M059J (cell line): ENCODE data around the gene PHACTR1. TPM values are rescaled to one million over a fixed set of nuclear protein-coding genes. Genes with fewer than 3 reads are reported as not detected.
"Not testable (repeated sequence)": the region's sequence is repeated elsewhere in the genome, so short reads cannot be mapped to it uniquely, and the experiment has no call there.

Experiments used
- DNase-seq: peaks from one replicate; pipeline ENCODE4 v3.0.0-alpha.2; 2012; ENCODE audit warnings: low read depth
- total RNA-seq: library from RNA; depleted of rRNA; stranded (reverse); fragments of >200 nt; shearing (Covaris generic); gene quantifications from 2 replicates; pipeline ENCODE4 v1.2.3, GENCODE V29; 2014

The PHACTR1 gene
- total RNA-seq, 1 experiment from 2014 or later = 1.2 TPM

GRCh38 chr6:12898603-12899002, 182.0 kb downstream of the PHACTR1 start:
- no peak for DNase-seq

DNA sequence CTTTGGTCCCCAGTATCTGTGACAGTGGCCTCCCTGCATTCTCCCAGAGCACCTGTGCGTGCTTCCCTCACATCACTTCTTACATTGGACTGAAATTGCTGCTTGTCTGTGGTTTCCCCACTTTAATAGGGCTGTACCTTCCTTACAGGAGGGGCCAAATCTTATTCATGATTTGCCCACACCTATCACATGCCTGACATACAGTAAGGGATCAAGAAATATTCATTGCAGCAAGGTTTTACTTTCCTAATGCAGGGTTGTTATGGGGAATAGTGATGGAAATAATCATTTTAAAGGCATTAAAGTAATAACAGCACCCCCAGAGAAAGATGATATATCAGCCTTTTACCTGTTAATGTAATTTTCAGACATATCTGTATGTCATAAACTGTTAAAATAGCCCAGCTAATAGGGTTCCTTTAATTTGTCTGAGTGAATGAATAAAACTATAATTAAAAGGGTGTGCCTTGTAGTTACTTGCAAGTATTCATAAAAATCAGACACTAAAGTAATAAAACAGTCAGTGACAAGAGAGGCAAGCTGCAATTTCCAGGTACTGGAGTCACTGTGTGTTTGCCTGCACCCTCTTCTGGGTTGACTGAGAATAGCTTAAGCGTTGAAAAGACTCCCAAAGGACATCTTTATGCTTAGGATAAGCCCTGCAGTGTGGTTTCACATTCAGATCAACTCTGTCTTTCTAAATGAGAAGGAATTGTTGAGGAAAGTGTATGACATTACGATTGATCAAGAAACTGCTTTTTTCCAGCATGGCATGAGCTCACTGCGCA, 182.7 kb downstream of the PHACTR1 start:
- no peak for DNase-seq

GRCh38 chr6:12903246-12903645, 186.7 kb downstream of the PHACTR1 start:
- DNase-seq = no peak

DNA sequence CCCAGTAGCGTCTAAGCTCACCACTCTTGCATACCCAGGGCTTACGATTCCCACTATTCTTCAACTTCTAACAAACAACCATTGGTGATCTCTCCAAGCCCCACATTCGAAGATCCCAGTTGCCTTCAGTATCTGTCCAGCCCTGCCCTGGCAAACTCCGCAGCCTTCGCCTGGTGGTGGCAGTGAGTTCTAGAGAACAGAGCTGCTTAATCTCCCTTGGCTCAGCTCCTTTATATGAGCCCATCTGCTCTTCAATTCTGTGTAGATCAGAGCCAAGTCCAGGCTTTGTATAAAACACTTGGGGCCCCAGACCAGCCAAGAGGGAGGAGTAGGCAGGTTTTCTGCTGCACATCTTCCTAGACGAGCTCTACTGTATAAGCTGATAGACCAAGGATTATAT, 193.3 kb downstream of the PHACTR1 start:
- DNase-seq = no peak

GRCh38 chr6:12911427-12911826, 194.9 kb downstream of the PHACTR1 start:
- DNase-seq = peak; percentile 40

DNA sequence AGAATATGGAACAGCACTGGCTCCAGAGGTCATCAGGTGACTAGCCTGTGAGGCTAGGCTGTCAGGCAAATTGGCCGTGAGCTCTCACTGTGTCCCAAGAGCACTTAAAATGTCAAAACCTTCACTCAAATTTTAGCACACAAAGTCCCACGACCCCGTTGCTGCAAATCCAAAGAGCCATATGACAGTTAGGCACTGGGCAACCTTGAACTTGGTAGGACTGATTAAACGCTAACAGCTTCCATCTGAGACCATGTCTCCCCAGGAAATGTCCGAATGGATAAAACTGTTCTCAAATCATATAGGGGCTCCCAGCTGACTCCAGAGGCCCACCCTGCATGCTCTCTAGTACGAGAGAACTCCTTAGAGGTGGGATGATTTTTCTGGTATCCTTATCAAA, 196.6 kb downstream of the PHACTR1 start:
- DNase-seq = no peak

DNA sequence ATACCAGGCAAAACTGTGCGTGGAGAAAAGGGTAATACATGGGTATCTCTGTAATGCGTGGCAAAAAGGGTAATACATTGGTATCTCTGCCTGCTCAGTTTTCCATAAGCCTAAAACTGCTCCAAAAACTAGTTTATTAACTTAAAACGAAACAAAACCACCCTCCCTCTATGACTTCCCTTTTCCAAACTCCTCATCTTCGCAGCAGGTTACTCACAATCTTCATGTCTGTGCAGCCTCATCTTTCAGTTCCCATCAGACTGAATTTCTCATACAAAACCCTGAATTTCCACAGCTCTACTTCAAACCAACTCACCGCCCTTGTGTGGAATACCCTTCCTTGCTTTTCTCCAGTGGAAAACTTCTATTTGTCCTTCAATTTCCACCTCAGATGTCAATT, 199.4 kb downstream of the PHACTR1 start:
- DNase-seq = no peak

GRCh38 chr6:12916420-12917136, 200.0 kb downstream of the PHACTR1 start:
- no peak for DNase-seq

DNA sequence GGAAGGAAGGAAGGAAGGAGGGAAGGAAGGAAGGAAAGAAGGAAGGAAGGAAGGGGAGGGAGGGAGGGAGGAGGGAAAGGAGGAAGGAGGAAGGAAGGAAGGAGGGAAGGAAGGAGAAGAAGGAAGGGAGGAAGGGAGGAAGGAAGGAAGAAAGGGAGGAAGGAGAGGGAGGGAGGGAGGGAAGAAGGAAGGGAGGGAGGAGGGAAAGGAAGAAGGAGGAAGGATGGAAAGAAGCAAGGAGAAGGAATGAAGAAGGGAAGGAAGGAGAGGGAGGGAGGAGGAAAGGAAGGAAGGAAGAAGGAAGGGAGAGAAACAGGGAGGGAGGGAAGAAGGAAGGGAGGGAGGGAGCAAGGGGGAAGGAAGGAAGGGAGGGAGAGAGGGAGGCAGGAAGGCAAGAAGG, 204.9 kb downstream of the PHACTR1 start:
- DNase-seq = no peak

DNA sequence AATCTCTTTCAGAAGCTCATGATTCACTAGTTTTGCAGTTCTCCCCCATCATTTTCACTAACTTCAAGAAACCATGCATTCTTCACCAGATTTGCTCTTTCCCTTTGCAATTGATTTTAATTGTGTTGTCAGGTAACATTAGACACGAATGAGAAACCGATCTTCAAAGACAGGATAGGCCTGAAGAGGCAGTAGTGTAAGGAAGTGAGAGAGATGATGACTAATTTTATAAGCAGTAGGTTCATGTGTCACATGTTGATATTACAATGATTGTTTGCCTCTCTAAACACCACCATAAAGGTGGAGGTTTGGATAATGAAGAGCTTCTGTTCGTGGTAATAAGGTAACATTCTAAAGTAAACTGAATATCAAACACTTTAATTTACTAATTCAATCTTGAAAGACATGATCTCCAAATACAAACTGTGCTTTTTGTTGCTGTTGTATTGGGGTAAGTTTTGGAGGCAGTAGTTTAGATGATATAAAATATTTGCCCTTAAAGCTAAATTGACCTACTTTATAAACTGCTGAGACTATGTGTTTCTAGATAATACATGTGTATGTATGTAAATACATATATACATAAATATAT, 207.2 kb downstream of the PHACTR1 start:
- peak; percentile 17 for DNase-seq

DNA sequence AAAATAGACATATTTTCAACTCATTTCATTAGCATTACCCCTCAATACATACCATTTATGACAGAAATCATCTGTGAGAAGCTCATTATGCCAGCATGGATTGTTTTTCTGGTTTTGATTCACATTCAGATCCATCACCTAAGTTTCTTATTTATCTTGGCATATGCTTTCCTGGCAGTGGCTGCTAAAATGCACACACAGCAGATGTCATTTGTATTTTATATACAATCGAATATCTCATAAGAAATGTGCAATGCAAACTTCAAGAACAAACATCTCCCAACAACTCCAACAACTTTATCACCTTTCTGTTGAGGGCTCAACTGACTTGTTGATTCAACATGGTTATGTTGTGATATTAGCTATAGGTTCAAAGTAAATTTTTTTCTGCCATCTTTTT, 208.3 kb downstream of the PHACTR1 start:
- DNase-seq = no peak

- DNase-seq = no peak
These were observed 211.2 kb downstream of the PHACTR1 start for GRCh38 chr6:12927746-12928145.

DNA sequence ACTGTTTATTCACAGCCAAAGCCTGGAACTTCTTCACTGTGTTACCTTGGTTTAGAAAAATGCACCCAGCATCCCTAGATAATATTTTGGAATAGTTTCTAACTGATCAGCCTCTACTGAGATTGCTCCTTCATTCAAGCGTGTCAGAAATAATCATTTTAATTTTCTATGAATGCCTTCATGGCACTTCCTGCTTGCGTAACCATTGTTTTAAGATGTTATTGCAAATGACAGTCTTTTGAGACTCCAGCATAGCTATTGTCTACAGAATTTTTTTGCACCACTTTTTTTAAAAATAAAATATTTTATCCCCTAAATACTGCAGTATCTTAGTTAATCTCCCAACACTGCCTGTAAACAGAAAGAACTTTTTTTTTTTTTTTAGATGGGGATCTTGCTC, 213.1 kb downstream of the PHACTR1 start:
- DNase-seq = no peak

DNA sequence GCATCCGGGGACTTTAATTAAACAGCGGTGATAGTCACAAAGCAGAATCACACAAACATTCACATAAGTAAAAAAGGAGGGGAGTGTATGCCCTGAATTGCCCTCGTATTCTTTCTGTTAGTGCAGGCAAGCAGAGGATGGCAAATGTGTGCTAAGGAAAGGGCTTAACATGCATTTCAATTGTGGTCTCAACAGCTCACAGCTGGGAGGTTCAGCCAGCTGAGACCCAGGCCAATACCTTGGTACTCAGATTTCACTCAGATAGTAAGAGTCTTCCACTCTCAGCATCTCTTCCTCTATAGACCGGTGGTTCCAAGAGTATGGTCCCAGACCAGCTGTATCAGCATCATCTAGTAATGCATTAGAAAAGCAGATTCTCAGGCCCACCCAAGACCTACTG, 215.1 kb downstream of the PHACTR1 start:
- DNase-seq = no peak

- DNase-seq = no peak
These were observed 219.1 kb downstream of the PHACTR1 start for GRCh38 chr6:12935637-12936036.

DNA sequence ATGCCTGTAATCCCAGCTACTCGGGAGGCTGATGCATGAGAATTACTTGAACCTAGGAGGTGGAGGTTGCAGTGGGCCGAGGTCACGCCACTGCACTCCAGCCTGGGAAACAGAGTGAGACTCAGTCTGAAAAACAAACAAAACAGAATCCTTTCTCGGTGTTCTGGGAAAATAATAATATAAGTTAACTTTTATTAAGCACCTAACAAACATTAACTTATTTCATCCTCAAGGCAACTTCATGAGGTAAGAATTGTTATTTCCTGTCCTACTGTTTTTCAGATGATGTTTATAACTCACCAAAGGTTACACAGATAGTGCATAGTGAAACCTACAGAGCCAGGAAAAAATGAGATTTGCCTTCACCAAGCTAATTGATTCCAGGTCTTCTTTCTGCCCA, 221.4 kb downstream of the PHACTR1 start:
- DNase-seq = no peak

DNA sequence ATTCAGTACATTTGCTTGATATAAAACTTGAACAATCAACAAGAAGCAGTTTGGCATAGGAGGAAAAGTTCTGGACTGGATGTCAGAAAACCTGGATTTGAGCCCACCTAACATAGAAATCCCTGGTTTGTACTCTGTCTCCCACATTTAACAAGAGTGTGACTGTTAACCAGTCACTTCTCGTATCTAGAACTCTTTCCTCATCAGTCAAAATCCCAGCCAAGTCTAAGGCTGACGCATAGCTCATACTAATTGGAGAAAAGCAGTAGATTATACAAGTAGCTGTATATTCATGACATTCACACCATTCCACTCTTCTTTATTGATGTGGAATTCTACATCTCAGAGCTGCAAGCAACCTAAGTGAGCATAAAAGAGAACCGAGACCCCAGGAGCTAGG, 222.7 kb downstream of the PHACTR1 start:
- no peak for DNase-seq

DNA sequence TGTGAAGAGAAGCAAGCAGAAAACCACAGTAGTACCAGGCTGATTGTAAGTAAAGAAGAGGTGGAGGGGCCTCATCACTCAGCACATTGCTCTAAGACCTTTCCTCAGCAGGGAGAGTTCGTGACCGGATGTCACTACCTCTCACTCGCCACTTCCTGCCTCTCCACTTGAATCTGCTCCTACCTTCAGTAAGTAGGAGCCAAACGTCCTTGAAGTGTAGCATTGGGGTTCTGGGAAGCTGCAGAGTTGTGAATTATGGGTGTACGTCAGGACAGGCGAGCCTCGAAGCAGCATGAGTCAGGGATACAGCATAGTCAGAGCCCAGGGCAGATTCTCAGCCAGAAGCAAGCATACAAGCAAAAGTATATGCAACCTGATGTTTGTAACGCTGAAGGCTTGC, 224.9 kb downstream of the PHACTR1 start:
- peak; percentile 55 for DNase-seq

GRCh38 chr6:12943549-12943948, 227.0 kb downstream of the PHACTR1 start:
- DNase-seq = no peak

DNA sequence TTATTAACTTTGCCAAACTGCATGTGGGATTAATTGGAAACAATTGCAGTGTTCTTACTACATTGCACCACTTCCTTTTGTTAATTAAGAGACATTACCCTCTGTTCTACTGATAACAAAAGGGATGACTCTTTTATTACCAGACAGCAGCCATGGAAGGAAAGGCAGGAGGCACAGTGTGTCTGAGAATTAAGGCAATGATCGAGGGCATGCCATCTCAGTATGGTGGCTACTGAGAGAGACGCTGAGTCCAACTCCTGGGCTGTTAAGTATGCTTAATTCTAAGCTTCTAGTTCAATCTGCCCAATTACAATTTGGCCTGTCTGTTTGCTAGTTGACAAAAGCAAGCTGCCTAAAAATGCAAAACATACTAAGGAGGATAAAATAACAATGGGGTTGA, 227.4 kb downstream of the PHACTR1 start:
- no peak for DNase-seq

DNA sequence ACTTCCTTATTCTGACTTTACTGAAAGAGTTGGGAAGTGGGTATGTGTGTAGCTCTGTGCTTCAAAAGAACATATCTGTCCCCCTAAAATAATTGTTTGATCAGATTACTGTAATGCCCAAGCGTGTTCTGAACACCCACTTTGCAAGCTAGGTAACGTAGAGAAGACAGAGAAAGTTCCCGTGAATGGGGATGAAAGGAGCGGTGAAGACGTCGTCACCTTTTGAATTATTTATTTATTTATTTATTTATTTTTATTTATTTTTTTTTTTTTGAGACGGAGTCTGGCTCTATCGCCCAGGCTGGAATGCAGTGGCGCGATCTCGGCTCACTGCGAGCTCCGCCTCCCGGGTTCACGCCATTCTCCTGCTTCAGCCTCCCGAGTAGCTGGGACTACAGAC, 228.0 kb downstream of the PHACTR1 start:
- not testable (repeated sequence) for DNase-seq

DNA sequence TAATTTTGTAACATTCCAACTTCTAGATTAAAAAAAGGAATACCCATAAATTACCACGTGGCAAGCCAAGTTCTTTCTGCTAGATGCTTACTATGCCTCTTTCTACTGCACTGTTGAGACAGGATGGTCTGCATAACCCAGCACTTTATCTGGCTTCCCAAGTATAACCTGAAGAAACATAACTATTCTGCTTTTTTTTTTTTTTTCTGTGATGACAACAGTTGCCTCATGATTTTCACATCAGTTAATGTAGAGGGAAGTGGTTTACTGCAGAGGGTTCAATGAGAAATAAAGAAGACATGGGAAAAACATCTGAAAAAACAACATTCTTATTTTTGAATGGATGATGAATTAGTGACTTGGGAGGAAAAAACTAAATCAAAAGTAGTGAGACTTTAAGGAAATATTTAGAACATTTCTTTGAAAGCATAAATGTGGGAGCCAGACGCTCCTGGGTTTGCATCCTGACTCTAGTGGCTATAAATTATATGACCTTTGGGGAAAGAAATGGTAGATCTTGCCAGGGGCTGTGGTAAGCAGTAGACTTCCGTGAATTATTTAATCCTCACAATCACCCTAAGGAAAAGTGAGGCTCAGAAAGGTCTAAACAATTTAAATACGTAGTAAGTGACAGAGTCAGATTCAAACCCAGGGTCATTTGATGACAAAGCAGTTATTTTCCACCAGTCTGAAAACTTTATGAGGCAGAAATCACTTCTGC, 230.7 kb downstream of the PHACTR1 start:
- DNase-seq = peak; percentile 46
